Measurements from ENCODE around the gene NMRK2. TPM values are rescaled to one million over a fixed set of nuclear protein-coding genes. Genes with fewer than 3 reads are reported as not detected.
"Not testable (repeated sequence)": the region's sequence is repeated elsewhere in the genome, so short reads cannot be mapped to it uniquely, and the experiment has no call there.

The NMRK2 gene
- total RNA-seq, 1 experiment from 2014 or later = not detected

GRCh38 chr19:3964256-3965194, 31.7 kb downstream of the NMRK2 start:
- no peak for DNase-seq (ENCODE audit: low read depth)

- DNase-seq (ENCODE audit: low read depth) = no peak
These were observed 33.5 kb downstream of the NMRK2 start for GRCh38 chr19:3966051-3967017.

- DNase-seq (ENCODE audit: low read depth) = not testable (repeated sequence)
These were observed 35.1 kb downstream of the NMRK2 start for GRCh38 chr19:3967983-3968382.

DNA sequence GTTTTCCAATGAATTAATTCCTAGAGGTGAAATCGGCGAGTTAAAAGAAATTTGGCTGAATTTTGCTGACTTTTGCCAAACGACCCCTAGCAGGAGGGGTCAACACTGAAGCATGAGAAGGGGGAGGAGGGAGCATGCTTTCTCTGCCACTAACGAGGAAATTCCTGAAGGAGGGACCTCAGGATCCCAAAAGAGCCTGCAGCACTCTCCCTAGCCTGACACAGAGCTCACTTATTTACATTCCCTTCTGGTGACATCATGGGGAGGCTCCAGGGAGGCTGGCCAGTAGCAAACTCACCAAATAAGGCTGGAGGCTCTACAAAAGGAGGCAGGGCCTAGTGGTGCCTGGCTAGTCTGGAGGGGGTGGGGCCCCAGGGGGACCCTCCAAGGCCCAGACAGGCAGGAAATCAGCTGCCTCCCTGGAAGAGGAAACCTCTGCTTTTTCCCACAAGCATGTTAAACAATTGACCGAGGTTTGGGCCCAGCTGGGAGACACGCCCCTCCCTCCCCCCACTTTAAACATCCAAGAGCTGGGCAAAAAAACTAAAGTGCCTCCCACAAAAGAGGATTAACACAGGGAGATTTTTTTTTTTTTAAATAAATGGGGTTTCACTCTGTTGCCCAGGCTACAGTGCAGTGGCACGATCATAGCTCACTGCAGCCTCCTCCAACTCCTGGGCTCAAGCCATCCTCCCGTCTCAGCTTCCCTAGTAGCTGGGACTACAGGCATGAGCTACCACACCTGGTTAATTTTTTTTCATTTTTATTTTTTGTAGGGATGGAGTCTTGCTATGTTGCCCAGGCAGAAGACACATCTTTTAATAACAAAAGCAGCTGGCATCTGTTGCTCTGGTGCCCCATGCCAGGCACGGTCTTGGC, 35.9 kb downstream of the NMRK2 start:
- DNase-seq (ENCODE audit: low read depth) = peak; percentile 99

- peak; percentile 89 for DNase-seq (ENCODE audit: low read depth)
These were observed 36.8 kb downstream of the NMRK2 start for GRCh38 chr19:3969435-3970312.

GRCh38 chr19:3970313-3970807, 37.5 kb downstream of the NMRK2 start:
- DNase-seq (ENCODE audit: low read depth) = no peak

DNA sequence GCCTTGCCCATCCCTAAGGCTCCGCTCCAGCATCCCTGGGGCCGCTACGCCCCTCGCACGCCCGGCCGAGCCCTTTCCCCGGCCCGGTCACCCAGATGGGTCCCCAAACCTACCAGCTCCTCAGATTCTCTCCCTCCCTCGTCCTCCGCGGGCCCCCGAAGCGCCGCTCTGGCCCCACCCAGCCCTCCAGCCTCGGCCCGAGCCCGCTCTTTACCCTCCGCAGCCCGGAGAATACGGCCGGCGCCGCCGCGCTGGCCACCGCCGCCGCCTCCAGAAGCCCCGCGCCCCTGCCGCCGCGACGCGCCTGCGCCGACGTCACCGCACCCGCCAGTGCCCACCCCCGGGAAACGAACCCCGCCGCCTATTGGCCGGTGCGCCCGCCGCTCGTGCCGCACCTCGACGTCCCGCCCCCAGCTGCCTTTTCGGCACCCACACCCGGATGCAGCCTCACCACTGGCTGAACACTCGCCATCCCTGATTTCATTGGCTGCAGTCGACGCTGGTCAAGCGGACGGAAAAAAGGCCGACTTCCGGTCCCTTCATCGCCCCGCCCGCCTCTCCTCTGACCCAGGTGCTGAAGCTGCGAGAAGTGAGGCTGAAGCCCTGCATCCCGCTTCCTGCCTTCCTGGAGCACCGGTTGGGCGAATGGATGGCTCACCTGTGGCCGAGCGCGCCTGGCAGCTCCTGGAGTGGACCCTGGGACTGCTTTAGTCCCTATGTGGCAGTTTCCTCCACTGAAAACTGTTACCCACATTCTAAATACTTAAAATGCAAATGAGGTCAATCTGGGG, 38.1 kb downstream of the NMRK2 start, which contains the start of gene DAPK3:
DAPK3 (minus strand) TSS at position 292 of the 791 bp plus-strand sequence. CDS start 1,364 bp downstream, outside the sequence.
- peak; percentile 97 for DNase-seq (ENCODE audit: low read depth)

- no peak for DNase-seq (ENCODE audit: low read depth)
These were observed 42.3 kb downstream of the NMRK2 start for GRCh38 chr19:3975144-3975543.

GRCh38 chr19:3975637-3976087, 42.8 kb downstream of the NMRK2 start:
- no peak for DNase-seq (ENCODE audit: low read depth)

DNA sequence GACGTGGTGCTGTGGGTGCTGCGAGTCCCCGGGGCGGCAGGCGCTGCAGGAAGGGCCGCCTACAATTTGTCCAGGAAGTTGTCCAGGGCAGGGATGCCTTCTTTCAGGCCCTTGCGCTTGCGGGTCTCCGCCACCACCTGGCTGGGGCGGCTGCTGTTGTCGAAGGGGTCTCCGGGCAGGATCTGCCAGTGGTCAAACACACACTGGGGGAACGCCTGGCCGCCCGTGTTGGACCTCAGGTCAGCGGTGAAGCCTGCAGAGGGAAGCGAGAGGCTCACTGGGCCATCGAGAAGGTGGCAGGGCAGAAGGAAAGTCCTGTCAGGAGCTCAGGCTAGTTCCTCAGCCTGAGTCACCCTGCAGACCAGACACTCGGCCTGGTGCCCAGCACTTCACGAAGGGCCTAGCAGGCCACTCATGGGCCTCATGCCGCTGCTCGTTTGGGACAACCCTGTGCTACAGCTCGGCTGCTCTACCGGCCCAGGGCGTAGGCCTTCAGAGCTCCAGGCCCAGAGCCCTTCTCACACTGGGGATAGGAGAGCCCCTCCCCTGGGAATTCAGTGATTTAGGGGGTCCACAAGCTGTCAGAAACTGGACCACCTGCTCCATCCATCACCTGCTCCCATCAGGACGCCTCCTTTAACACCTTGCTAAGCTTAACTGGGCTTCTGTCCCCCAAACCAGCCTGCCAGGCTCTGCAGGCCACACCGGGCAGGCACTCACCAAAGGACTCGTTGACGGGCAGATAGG, 43.8 kb downstream of the NMRK2 start:
- DNase-seq (ENCODE audit: low read depth) = no peak

DNA sequence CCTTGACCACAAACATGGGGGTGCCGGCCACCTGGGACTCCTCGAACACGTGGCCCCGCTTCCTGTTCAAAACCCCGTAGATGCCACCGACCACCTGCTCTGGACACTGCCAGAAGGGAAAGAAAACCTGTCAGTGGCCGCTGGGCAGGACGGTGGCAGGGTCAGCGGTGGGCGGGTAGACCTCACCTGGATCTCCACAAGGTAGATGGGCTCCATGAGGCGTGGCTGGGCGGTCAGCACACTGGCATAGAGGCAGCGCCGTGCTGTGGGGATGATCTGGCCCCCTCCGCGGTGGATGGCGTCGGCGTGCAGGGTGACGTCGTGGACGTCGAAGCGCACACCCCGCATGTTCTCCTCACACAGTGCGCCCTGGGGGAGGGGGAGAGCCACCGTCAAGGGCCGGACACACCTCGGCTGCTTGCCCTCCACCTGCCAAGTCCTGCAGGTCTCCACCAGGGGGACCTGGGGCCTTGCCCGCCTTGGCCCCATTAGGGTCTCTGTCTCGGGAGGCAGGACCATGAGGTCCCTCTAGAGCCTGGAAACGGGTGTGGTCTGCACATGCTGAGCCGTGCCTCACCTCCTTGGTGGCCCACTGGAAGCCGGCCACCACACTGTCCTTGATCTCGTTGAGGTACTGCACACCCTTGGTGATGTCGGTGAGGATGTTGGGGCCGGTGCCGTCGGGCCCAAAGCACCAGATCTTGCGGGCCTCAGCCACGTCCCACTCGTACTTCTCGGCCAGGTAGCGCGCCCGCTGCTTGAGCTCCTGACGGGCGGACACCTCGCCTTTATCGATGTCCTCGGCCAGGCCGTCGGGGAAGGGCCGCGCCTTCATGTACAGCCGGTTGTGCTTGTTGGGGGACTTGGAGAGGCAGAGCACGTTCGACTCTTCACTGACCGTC, 44.6 kb downstream of the NMRK2 start:
- DNase-seq (ENCODE audit: low read depth) = no peak

- no peak for DNase-seq (ENCODE audit: low read depth)
These were observed 45.3 kb downstream of the NMRK2 start for GRCh38 chr19:3978145-3978544.

DNA sequence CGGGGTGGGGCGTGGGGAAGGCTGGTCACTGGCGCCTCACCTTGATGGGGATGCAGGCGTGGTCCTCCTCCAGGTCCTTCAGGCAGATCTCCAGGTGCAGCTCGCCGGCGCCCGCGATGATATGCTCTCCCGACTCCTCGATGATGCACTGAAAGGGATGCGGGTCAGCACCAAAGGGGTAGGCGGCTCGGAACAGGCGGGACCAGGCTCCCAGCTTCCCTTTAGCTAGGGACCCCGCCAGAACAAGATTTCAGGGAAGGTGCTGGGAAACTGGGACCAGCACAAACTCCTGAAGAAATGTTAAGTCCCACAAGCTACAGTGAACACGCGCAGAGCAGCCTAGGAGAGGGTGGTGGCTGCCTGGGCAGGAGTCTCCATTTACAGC, 46.4 kb downstream of the NMRK2 start:
- DNase-seq (ENCODE audit: low read depth) = no peak

DNA sequence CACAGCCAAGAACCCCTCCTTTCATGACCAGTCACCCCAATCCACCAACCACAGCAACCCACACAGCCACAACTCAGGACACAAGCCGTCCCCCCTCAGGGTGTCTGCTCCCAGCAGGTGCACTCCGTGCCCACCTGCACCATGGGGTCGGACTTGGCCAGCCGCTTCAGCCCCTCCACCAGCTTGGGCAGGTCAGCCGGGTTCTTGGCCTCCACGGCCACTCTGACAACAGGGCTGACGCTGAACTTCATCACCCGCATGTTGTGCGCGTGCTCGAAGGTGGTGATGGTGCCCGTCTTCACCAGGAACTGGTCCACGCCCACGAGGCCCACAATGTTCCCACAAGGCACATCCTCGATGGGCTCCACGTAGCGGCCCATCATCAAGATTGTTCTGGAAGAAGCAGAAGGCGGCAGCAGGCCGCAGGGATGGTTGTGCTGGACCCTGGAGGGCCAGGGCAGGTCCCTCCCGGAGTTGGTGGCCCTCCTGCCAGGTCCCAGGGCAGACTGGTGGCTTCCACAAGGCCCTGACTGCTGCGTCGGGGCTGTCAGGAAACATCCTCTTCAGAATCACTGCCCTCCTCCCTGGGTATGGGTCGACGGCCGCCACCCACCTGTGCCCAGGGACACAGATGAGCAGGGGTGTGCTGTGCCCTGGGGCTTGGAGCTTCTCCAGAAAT, 46.9 kb downstream of the NMRK2 start:
- no peak for DNase-seq (ENCODE audit: low read depth)

- no peak for DNase-seq (ENCODE audit: low read depth)
These were observed 47.7 kb downstream of the NMRK2 start for GRCh38 chr19:3980353-3981251.

DNA sequence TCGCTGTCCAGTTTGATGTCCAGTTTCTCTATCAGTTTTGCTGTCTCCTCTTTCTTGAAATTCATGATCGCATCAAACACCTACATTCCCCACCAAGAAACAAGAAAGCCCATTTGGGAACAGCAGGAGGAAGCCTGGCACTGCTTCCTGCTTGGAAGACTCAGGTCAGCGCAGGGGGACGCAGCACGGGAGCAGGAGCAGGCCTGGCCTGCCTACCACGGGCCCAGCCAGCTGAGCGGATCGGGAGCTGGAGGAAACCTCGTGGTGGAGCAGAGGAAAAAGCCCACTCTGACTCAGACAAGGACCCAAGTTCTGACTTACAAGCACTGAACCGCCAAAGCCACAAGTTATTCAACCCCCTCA, 48.5 kb downstream of the NMRK2 start:
- no peak for DNase-seq (ENCODE audit: low read depth)

Measured in RPMI7951 (cell line).